Fibroblast of skin of left biceps (primary cell): ENCODE results near the gene ALK.

Source experiments
- DNase-seq, 2 experiments: peaks; one replicate each; pipeline ENCODE4 v3.0.0-alpha.2; 2013; ENCODE audit warnings: low read depth in 2 of 2

ALK gene

GRCh38 chr2:29157131-29157530, 764.3 kb downstream of the ALK start:
- DNase-seq = no peak

- DNase-seq = no peak
Measured at GRCh38 chr2:29155578-29155977, 765.8 kb downstream of the ALK start.

GRCh38 chr2:29154610-29155009, 766.8 kb downstream of the ALK start:
- no peak for DNase-seq

GRCh38 chr2:29147963-29148362, 773.4 kb downstream of the ALK start:
- no peak for DNase-seq

- no peak for DNase-seq
Measured at GRCh38 chr2:29146197-29146596, 775.2 kb downstream of the ALK start.

GRCh38 chr2:29143657-29144056, 777.7 kb downstream of the ALK start:
- no peak for DNase-seq
